Midbrain (tissue), 1 donor: ENCODE data around the gene COL5A3.
A peak's percentile ranks its signal among the peaks of the same experiment; 100 is the strongest.
"Not testable (repeated sequence)": the region's sequence is repeated elsewhere in the genome, so short reads cannot be mapped to it uniquely, and the experiment has no call there.

Source experiments
- DNase-seq: peaks from one replicate; lab custom pipeline; 2025; lab: John Stamatoyannopoulos, UW

Gene COL5A3

GRCh38 chr19:9937001-9937411 is 73.3 kb downstream of the COL5A3 start:
- DNase-seq = no peak

GRCh38 chr19:9936326-9937000 is 73.8 kb downstream of the COL5A3 start, which contains the start of gene OLFM2:
TSS of gene OLFM2 (minus strand) at chr19:9936515. CDS start at chr19:9936366, 149 bp downstream.
- DNase-seq = peak; percentile 14

- no peak for DNase-seq
Observed at GRCh38 chr19:9935506-9936325, 74.6 kb downstream of the COL5A3 start.

- DNase-seq = peak; percentile 53
Observed at GRCh38 chr19:9934132-9934950, 76.0 kb downstream of the COL5A3 start.

- DNase-seq = no peak
Observed at GRCh38 chr19:9932835-9933234, 77.5 kb downstream of the COL5A3 start.

- no peak for DNase-seq
Observed at GRCh38 chr19:9931629-9932028, 78.7 kb downstream of the COL5A3 start.

GRCh38 chr19:9923440-9923839 is 86.9 kb downstream of the COL5A3 start:
- no peak for DNase-seq

GRCh38 chr19:9922782-9923379 is 87.4 kb downstream of the COL5A3 start:
- not testable (repeated sequence) for DNase-seq

- peak; percentile 38 for DNase-seq
Observed at GRCh38 chr19:9917321-9917720, 93.0 kb downstream of the COL5A3 start.

- DNase-seq = no peak
Observed at GRCh38 chr19:9916719-9917118, 93.6 kb downstream of the COL5A3 start.

GRCh38 chr19:9914315-9915207 is 95.7 kb downstream of the COL5A3 start:
- DNase-seq = peak; percentile 31

GRCh38 chr19:9914001-9914314 is 96.3 kb downstream of the COL5A3 start:
- no peak for DNase-seq

GRCh38 chr19:9913237-9914000 is 96.9 kb downstream of the COL5A3 start:
- DNase-seq = peak; percentile 12

- no peak for DNase-seq
Observed at GRCh38 chr19:9912551-9913236, 97.6 kb downstream of the COL5A3 start.

- DNase-seq = no peak
Observed at GRCh38 chr19:9911524-9912185, 98.6 kb downstream of the COL5A3 start.

GRCh38 chr19:9910625-9911024 is 99.7 kb downstream of the COL5A3 start:
- DNase-seq = no peak
